HG03108 (cell line): ENCODE measurements around the gene LDHD.
"Not testable (repeated sequence)": the region's sequence is repeated elsewhere in the genome, so short reads cannot be mapped to it uniquely, and the experiment has no call there.

ENCODE experiments used
- ATAC-seq: cut with Tn5 transposase; IDR thresholded peaks from one replicate; pipeline ENCODE4 v1.9.1; 2021; ENCODE audit warnings: moderate library complexity; ENCODE audit not compliant: unreplicated experiment

The LDHD gene

GRCh38 chr16:75116081-75116910 is at the start of gene LDHD:
TSS of gene LDHD (minus strand) at chr16:75116780. CDS start at chr16:75116720, 60 bp downstream.
- no peak for ATAC-seq

- no peak for ATAC-seq
Observed at GRCh38 chr16:75160386-75160785, 43.8 kb upstream of the LDHD start.

- no peak for ATAC-seq
Observed at GRCh38 chr16:75152635-75153034, 36.1 kb upstream of the LDHD start.

GRCh38 chr16:75151798-75152197 is 35.2 kb upstream of the LDHD start:
- no peak for ATAC-seq

- ATAC-seq = peak; percentile 82
Observed at GRCh38 chr16:75148311-75149195, 32.0 kb upstream of the LDHD start, which contains the start of gene ZFP1. TSS of gene ZFP1 (plus strand) at chr16:75148524. CDS start at chr16:75152952, 4,428 bp downstream.

- ATAC-seq = no peak
Observed at GRCh38 chr16:75147968-75148310, 31.4 kb upstream of the LDHD start.

GRCh38 chr16:75143941-75144340 is 27.4 kb upstream of the LDHD start:
- ATAC-seq = no peak

- no peak for ATAC-seq
Observed at GRCh38 chr16:75139498-75139897, 22.9 kb upstream of the LDHD start.

- no peak for ATAC-seq
Observed at GRCh38 chr16:75138636-75139035, 22.1 kb upstream of the LDHD start.

- no peak for ATAC-seq
Observed at GRCh38 chr16:75138233-75138632, 21.7 kb upstream of the LDHD start.

- ATAC-seq = no peak
Observed at GRCh38 chr16:75131081-75131480, 14.5 kb upstream of the LDHD start.

GRCh38 chr16:75130150-75130771 is 13.7 kb upstream of the LDHD start:
- ATAC-seq = no peak

GRCh38 chr16:75129421-75130149 is 13.0 kb upstream of the LDHD start:
- not testable (repeated sequence) for ATAC-seq

GRCh38 chr16:75127713-75128415 is 11.3 kb upstream of the LDHD start:
- ATAC-seq = no peak

GRCh38 chr16:75122609-75123008 is 6.0 kb upstream of the LDHD start:
- no peak for ATAC-seq

- ATAC-seq = no peak
Observed at GRCh38 chr16:75121949-75122568, 5.5 kb upstream of the LDHD start.

GRCh38 chr16:75120253-75120652 is 3.7 kb upstream of the LDHD start:
- ATAC-seq = no peak

- no peak for ATAC-seq
Observed at GRCh38 chr16:75118943-75119539, 2.5 kb upstream of the LDHD start.

- no peak for ATAC-seq
Observed at GRCh38 chr16:75116911-75117245, 298 bp upstream of the LDHD start.
